Epidermal melanocyte (primary cell): ENCODE results near the gene IRX3.
A peak's percentile ranks its signal among the peaks of the same experiment; 100 is the strongest.

Experiments used
- DNase-seq: peaks from one replicate; pipeline ENCODE4 v3.0.0; 2011; ENCODE audit warnings: low spot score; ENCODE audit not compliant: insufficient read length

IRX3 gene

DNA sequence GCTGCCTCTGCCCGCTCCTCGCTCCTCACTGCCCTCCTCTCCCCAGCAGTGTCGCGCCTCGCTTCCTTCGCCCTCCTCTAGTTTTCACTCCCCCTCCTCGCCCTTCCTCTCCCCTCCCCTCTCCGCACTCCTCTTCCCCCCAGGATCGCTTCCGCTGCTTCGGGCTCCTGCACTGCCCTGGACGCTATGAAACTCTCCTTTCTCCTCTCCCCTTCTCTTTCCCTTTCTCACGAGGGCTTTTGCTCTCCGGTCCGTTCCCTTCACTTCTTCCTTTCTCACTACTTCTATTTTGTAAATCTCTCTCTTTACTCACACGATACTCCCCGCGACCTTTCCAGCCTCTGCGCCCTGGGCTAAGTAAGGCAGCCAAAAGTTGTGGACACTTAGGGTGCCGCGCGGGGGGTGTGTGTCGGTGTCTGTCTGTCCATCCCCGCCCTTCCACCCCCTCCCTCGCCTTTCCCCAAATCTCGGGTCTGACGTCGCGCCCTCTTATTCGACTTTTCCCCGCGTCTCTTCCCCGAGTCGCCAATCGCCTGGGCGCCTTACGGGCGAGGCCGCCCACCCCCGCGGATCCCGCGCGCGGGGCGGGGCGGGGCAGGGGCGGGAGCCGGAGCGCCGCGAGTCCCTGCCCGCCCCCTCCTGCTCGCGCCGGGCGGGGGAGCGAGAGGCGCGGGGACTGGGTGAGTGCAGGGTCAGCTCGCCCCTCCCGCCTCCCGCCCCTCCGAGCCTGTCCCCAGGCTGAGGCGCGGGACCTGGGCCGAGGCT is at the start of gene IRX3:
Gene IRX3 (minus strand): TSS at position 422 of the 765 bp plus-strand sequence. CDS start 737 bp downstream, outside the sequence.
- peak; percentile 96 for DNase-seq

DNA sequence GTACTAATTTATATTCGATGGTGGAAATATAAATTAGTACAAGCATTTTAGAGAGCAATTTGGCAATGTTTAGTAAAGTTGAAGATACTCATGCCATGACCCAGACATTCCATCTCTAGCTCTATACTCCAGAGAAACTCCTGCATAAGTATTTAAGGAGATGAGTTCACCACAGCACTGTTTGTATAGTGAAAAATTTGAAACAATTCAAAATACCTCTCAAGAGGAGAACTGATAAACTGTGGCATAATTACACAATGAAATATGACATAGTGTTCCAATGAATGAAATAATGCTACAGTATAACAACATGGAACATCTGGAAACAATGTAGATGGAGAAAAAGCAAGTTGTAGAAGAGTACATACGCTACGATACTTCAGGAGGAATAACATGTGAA is 48.6 kb upstream of the IRX3 start:
- no peak for DNase-seq

DNA sequence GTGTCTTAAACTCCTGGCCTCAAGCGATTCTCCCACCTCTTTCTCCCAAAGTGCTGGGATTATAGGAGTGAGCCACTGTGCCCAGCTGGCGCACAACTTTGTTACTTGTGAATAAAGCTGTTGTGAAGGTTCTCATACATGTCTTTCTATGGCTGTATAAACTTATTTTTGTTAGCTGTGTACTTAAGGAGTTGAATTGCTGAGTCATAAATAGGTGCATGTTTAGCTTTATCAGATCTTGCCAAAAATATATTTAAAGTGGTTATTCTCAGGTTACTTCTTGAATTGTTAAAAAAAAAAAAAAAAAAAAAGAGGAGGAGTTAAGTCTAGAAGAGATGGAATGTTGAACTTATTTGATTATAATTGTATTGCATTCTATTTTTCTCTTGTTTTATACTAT is 47.6 kb upstream of the IRX3 start:
- no peak for DNase-seq

DNA sequence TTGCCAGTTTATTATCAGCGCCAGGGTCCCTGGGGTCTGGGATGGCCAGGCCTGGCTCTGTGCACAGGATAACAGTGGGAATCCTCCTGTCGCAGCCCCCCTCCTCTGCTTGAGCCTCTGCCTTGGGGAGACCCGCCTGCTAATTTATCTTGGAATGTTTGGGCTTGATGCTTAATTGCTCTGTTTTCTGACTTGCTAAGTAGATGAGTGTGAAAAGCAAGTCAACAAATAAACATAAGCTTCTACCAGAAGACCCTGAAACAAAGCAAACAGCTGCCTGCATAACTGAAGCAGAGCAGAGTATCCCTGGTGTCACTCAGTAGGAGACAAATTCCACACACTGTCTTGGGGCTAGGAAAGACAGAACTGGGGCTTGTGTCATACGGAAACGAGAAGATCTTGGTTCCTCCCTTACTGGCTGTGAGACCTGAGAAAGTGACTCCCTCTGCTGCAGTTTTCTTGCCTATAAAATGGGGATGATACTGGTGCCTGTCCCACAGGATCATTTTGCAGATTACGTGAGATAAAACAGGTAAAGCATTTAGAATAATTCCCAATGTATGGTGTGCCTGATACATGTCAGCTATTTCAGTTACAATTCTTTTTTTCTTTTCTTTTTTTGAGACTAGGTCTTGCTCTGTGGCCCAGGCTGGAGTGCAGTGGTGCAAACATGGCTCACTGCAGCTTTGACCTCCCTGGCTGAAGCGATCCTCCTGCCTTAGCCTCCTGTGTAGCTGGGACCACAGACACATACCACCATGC is 44.8 kb upstream of the IRX3 start:
- DNase-seq: no peak

DNA sequence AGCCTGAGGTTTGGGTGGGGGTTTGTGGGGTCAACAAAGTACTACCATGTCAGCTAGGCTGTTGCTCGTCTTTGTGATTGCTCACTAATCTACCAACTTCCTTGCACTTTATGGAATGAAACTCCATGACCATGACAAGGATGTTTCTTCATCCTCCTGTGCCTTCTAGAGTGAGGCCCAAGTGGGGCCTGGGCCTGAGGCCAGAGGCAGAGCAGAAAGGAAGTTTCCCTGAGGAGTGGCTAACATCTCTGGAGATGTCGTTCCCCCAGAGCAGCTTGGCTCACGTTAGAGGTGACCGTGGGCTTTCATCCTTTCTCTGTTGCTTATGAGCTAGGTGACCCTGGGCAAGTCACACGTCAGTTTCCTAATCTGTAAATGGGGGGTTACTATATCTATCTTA is 41.0 kb upstream of the IRX3 start:
- DNase-seq: no peak

DNA sequence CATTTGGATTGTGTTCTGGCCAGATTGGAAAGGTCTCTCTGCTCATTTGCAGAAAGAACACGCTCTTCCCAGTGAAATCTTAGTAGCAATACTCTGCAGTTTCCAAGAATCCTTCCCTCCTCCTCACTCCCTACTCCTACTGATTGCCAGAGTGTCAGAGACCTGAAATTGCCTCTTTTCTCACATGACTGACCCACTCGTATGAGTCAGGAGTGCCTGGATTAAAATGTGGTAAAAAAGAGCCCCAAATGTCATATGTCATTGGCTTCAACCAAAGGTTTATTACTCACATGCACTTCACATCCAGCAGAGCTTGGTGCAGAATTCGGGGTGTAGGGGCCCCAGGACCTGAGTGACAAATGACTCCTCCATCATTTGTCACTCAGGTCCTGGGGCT is 39.7 kb upstream of the IRX3 start:
- no peak for DNase-seq

DNA sequence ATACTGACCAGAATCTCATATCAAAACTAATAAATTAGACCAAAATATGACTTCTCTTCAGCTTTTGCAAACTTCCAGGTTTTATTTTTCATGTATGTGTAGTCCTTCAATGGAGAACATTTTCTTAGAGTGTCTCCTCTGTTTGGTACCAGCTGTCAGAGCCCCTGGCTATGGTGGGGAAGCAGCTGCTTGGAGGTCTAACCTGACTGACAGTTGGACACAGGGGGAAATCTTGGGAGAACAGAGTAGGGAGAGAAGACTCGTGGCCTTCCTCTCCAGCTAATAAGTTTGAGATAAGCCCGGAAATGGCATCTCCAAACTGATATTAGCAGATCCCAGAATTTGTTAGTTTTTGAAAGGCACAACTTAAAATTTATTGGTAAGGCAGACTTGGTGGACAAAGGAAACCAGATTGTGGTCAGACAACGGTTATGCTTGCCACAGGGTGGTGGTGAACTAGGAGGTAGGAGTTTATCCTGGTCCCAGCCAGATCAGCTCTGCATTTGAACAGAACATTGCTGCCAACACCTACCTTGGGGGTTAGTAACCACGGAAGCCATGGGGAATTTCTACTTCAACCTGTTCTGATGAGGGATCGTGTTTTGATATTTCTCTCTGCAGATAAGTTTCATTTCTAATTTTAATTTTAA is 39.2 kb upstream of the IRX3 start:
- no peak for DNase-seq

DNA sequence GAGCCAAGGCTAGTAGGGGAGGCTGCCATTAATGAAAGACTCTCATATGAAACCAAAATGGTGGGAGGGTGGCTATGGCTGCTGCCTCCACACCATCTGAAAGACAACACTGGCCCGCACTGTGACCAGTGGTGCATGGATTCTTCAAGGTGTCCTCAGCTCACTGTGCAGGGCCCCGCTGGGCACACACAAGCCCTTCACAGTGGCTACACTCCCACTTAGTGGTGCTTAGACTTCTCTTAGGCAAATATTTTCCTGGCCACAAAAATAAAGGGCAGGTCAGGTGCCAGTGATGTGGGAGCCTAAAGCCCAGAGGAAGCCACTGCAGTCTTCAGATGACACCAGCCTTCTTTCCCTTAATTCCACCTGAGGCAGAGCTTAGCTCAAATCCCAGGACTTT is 38.1 kb upstream of the IRX3 start:
- DNase-seq: no peak

DNA sequence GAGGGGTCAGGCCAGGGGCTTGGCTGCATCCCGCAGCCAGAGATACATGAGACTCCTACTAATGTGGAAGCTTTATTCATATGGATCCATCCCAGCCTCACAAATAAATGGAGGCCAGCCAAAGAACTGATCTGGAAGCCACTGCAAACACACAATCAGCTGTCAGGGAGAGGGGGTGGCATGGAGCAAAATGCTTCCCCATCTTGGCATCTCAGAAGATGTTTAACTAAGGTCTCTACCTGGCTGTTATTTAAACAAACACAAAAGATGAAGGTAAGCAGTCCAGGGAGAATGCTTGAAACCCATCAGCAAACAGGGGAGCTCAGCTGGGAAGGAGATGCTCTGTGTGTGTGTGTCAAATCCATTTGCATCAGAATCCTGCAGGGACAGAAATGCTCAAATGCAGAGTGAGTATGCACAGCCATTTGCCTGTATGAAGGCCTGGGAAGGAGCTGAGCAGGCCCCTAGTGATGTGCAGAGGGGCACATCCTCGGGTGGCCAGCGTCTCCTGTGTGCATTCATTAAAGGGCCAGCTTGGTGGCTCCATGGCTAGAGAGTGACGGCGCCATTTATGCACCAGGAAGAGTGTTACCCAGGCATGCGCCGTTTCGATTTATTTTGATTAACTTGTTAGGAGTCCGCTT is 34.2 kb upstream of the IRX3 start:
- no peak for DNase-seq

DNA sequence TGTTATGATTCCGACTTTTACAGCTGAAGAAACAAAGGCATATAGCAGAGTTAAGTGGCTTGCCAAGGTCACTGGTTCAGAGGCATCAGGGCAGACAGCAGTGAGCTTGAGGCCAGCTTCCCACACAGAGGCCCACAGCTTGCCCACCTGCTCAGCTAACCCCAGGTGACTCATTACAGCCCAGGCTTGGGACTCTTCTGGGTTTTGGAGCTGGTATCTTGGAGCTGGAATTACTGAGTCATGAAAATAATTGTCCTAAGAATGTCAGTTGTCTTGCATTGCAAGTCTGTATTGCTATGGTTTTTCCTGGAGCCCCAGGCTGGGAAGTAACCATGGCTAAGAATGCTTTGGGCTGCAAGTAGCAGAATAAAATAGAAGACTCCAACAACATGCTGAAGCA is 32.4 kb upstream of the IRX3 start:
- DNase-seq: no peak

DNA sequence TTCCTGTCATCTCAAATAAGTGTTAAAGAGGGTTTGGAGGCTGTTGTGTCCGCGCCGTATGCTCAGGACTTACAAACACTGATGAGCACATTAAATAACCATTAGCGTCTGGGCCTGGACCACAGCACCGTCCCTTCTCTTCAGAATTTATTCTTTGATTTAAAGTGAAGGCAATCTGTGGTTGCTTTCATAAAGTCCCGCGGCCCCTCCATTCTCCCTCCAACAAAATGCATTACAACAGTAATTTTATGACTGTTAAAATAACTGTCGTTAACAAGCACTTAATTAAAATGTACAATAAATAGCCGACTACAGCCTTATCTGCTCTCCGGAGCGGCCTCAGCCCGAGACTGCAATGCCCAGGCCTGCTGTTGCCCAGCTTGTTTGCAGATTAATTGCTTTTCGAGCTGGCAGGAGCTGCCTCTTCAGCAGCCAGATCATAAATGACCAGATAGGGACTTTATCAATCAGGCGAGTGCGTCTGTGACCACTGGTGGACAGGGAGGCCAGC is 30.6 kb upstream of the IRX3 start:
- no peak for DNase-seq

DNA sequence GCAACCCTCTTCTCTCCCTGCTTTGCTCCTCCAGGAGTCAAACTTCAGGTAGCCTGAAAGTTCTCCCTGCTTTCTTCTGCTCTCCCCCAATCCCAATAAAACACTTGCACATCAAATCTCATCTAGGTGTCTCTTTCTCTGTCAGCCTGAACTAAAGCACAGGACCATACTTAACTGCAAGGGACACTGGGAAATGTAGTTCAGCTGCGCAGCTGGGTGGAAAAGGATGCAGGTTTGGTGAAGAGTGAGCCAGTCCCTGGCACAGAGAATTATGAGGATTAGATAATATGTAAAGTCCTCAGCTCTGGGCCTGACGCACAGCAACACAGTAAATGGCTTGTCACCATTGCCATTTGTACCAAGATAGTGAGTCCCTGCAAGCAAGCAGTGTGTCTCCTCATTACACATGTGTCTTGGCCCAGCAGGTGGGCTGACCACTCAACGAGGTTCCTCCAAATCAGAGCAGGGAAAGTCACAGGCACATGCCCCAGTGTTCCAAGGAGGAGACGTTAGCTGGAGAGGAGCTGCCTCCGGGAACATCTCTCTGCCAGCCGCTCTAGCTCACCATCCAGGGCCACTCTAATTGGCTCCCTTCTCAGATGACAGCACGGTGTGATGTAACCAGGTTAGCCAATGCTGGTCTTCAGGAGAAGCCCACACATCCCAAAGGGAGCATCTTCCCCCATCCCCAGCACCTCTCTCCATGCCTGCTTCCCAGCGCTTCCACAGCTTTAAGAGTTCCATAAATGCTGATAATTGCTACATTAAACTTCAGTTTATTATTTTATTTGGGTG is 29.7 kb upstream of the IRX3 start:
- no peak for DNase-seq

DNA sequence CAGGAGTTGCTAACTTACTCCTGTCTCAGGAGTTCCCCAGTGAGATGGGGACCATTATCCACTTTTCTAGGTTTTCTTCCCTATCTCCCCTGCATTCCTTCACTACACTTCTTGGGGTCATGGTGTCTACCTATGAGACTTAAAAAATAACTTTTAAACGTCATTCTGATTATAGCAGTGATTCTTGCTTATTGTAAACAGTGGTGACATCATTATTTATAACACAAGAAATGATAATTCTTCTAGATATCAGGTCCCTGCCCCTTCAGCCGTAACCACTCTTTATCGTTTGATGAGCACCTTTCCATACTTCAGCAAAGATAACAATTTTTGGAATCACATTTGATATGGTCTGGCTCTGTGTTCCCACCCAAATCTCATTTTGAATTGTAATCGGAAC is 27.2 kb upstream of the IRX3 start:
- DNase-seq: no peak

DNA sequence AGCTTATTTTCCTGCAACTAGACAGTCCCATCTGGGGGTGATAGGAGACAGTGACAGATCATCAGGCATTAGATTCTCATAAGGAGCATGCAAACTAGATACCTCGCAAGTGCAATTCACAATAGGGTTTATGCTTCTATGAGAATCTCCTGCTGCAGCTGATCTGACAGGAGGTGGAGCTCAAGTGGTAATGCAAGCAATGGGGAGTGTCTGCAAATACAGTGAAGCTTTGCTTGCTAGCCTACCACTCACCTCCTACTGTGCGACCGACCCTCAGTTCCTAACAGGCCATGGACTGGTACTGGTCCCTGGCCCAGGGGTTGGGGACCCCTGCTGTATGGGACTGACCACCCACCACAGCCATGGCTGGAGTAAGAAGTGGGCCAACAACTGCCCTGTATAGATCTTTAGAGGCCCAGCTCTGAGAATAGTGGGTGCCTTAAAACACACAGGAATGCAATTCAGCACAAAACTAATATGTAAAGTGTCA is 26.0 kb upstream of the IRX3 start:
- no peak for DNase-seq

DNA sequence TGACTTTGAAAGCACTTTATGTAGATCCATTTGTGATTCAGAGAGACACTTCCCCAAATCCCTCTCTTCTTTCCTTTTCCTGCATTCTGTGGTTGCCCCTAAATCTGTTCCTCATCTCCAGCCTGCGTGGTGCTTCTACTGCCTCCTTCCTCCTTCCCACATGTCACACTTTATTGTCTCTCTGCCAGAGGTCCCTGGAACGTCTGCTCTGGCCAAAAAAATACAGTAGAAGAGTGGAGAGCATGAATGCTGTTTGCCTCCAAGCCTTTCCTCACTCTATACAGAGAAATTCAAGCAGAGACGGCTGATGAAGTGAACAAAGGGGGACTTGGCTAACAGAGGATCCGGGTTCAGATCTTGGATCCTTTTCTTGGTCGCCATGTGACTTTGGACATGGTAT is 22.8 kb upstream of the IRX3 start:
- DNase-seq: no peak

DNA sequence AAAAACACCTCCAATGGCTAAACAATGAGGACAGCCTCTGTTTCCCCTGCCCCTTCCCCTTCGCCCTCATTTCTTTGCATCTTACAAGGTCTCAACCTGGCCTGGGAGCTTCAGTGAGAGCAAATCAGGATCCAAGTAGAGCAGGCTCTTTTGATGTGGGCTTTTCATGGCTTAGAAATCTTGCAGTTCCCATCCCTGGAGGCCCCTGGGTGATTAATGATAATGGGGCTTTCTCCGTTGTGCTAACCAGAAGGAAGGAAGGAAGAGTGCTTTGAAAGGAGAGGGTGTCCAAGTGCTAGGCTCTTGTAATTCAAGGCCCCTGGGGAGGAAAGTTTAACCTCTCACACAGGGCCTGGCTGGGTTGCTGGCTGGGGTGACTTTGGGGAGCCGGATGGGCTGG is 18.5 kb upstream of the IRX3 start:
- DNase-seq: no peak

DNA sequence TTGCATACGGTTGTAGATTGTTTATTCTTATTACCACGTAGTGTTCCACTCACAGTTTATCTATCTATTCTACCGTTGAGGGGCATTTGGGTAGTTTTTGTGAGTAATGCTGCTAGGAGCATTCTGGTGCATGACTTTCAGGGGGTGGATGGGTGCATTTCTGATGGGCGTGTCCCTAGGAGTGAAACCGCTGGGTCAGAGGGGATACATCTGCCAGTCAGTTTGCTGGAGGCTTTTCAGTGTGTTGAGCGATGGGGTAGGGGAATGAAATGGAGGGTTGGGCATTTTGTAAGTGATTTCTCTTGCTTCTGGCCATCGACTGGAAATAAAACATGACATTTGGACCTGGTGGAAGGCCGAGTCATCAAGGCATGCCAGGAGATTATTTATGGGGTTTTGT is 17.0 kb upstream of the IRX3 start:
- DNase-seq: no peak

DNA sequence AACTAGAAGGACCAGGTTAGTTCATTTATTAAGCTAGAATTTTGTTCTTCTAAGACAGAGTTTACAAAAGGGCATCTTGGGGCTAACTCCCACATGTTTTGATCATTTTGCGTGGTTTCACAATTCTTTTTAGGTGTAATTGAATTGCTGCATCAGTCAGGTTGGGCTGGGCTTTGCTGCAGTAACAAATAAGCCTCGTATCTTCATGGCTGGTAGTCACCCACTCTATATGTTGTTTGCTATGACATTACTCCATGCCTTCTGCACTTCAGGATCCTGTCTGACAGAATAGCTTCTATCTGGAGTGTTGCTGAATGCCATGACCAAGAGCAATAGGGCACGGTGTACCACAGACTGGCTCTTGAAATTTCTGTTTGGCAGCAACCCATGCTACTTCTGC is 10.6 kb upstream of the IRX3 start:
- DNase-seq: no peak

DNA sequence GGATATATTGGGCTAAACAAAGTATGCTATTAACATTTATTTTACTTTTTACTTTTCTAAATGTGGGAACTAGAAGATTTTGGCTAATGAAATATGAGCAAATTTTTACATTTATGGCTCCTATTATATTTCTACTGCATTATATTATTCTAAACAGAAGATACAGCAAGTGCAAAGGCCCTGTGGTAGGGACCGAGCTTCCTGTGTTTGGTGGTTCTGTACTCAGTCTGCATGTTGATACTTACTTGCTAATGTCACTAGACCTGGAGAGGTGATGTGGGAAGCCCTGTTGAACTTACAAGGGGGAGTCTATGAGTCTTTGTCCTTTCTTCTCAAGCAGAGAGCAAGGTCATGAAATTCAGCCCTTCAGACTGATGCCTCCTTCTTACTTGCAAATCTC is 10.0 kb upstream of the IRX3 start:
- no peak for DNase-seq

DNA sequence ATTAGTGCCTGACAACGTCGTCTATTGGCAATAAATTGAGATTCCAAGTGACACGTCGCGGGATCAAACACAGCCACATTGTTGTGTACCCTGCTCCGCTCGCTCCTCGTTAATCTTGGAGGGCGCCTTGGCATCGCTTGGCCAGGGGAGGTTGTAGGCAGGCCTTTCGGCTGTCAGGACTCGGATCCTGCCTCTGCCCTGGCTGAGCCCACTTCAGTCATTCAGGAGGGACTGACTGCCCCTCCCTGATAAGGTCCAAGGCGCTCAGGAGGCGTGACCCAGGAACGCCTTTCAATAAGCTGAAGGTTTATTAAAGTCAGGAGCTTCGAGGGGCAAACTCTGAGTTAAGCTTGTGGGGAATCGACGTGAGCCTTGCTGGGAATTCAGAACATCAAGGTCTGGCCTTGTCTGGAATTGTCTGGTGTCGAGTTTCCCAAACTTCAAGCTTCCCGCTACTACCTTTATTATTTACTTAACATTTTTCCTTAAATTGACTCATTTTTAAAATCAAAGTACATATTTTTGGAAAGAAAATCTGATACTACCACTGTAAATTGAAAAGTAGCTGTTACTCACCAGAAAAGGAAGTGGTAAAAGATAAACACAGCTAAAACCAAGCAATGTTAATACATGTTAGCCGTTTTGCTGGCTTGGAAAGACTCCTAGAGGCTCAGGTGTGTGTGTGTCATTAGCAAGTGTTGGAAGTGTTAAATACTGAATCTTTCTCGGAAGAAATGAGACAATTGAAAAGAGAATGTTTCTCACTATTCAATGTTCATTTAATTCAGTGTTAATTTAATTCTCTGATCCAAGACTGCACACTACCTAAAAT is 5.3 kb upstream of the IRX3 start:
- no peak for DNase-seq
